ENCODE measurements around the gene CFAP299.

- no peak for TF ChIP-seq ZNF792 (CRISPR knock-in tag; IDR thresholded peaks at IDR 0.05)
- TF ChIP-seq EED (CRISPR knock-in tag; IDR thresholded peaks at IDR 0.05) = no peak
- TF ChIP-seq ZFX (CRISPR knock-in tag; IDR thresholded peaks at IDR 0.05; ENCODE audit: low read depth) = no peak
- TF ChIP-seq MZF1 (CRISPR knock-in tag; IDR thresholded peaks at IDR 0.05; ENCODE audit: borderline replicate concordance) = no peak
- no peak for TF ChIP-seq PRDM10 (CRISPR knock-in tag; IDR thresholded peaks at IDR 0.05; ENCODE audit: low read depth)
- TF ChIP-seq MLLT10 (CRISPR knock-in tag; IDR thresholded peaks at IDR 0.05) = no peak
Observed at GRCh38 chr4:80390178-80390577, 54.6 kb downstream of the CFAP299 start.

Measured in HepG2 (cell line).